Endothelial cell of umbilical vein (primary cell): Measurements from ENCODE around the gene DSG2. TPM values are rescaled to one million over a fixed set of nuclear protein-coding genes. Genes with fewer than 3 reads are reported as not detected.

Experiments
- BruUV-seq: library from RNA; stranded (reverse); fragments of 400-500 nt; replicated peaks from 2 replicates; lab custom pipeline; 2021; lab: Mats Ljungman, UMichigan
- CTCF ChIA-PET: fragments of 300-600, 350-600 bp; sonication (Branson Sonifier 250); formaldehyde crosslinking; loops from one replicate; lab custom pipeline; 2021; ENCODE audit warnings: antibody characterized with exemption, inconsistent platforms; lab: Charles Lee
- POLR2A ChIA-PET: fragments of 300-600, 350-600 bp; sonication (Branson Sonifier 250); formaldehyde crosslinking; loops from one replicate; lab custom pipeline; 2021; ENCODE audit warnings: antibody characterized with exemption, inconsistent platforms; lab: Charles Lee
- DNase-seq: peaks from one replicate; pipeline ENCODE4 v3.0.0-alpha.2; 2011; ENCODE audit warnings: low read depth, low spot score
- FAIRE-seq: peaks from 2 replicates; lab custom pipeline; 2011; peaks lifted over from hg19 to GRCh38; lab: Jason Lieb, UNC
- H2AFZ ChIP-seq: 2 replicates; pipeline ENCODE4 v1.6.0; 2012; ENCODE audit warnings: low read depth, low read length, control low read depth, inconsistent platforms
- H3K27ac ChIP-seq: 2 replicates; pipeline ENCODE4 v1.5.1; 2011; ENCODE audit warnings: low read depth, mild to moderate bottlenecking, control low read depth, low read length, moderate library complexity; ENCODE audit not compliant: insufficient read depth
- H3K27me3 ChIP-seq, 2 experiments: 2 replicates each; pipeline versions ENCODE4 v1.6.0 to v1.6.1; 2011; ENCODE audit warnings: low read length in 2 of 2, mixed read lengths in 1 of 2; ENCODE audit not compliant: control insufficient read depth in 2 of 2, insufficient read depth in 2 of 2
- H3K36me3 ChIP-seq, 2 experiments: 2 replicates in 1 of 2; 3 replicates in 1 of 2; pipeline ENCODE4 v1.5.1; 2011; ENCODE audit warnings: low read length in 2 of 2, mild to moderate bottlenecking in 1 of 2, moderate library complexity in 1 of 2; ENCODE audit not compliant: control insufficient read depth in 2 of 2, insufficient read depth in 2 of 2; ENCODE audit errors: extremely low read depth in 1 of 2
- H3K4me1 ChIP-seq: 3 replicates; pipeline ENCODE4 v1.5.1; 2011; ENCODE audit warnings: mild to moderate bottlenecking, low read length; ENCODE audit not compliant: control insufficient read depth, insufficient read depth; ENCODE audit errors: extremely low read depth
- H3K4me2 ChIP-seq: 2 replicates; pipeline ENCODE4 v1.6.1; 2011; ENCODE audit warnings: low read length, control low read depth, mixed read lengths; ENCODE audit not compliant: insufficient read depth
- H3K4me3 ChIP-seq, 3 experiments: fragments of 200-600 bp in 1 of 3; sonication (generic), shearing (Covaris generic) in 1 of 3; replicated peaks in 1 of 3; 2 replicates each; pipeline ENCODE4 v1.5.1; 2011 to 2016; ENCODE audit warnings: control low read depth in 3 of 3, low read length in 3 of 3, mild to moderate bottlenecking in 2 of 3, inconsistent platforms in 1 of 3, low read depth in 1 of 3, moderate library complexity in 1 of 3; ENCODE audit not compliant: insufficient read depth in 1 of 3
- H3K79me2 ChIP-seq: 2 replicates; pipeline ENCODE4 v1.6.0; 2012; ENCODE audit warnings: low read length, inconsistent platforms; ENCODE audit not compliant: control insufficient read depth, insufficient read depth
- H3K9ac ChIP-seq: replicated peaks from 2 replicates; pipeline ENCODE3; 2011; ENCODE audit warnings: low read length, control low read depth; ENCODE audit not compliant: insufficient read depth; ENCODE audit errors: extremely low read depth
- H3K9me1 ChIP-seq: replicated peaks from 3 replicates; pipeline ENCODE4 v1.6.0; 2011; ENCODE audit warnings: mild to moderate bottlenecking, low read length; ENCODE audit not compliant: control insufficient read depth, insufficient read depth; ENCODE audit errors: extremely low read depth
- H3K9me3 ChIP-seq: replicated peaks from 2 replicates; pipeline ENCODE4 v1.5.1; 2012; ENCODE audit warnings: low read length, inconsistent platforms; ENCODE audit not compliant: control insufficient read depth, insufficient read depth
- H4K20me1 ChIP-seq: replicated peaks from 2 replicates; pipeline ENCODE3; 2011; ENCODE audit warnings: mild to moderate bottlenecking, low read length; ENCODE audit not compliant: control insufficient read depth, insufficient read depth; ENCODE audit errors: extremely low read depth
- FOS ChIP-seq: IDR thresholded peaks from 2 replicates; pipeline ENCODE4 v1.6.1; 2011; ENCODE audit warnings: mild to moderate bottlenecking, low read length, moderate library complexity, borderline replicate concordance; ENCODE audit not compliant: insufficient read depth
- GATA2 ChIP-seq: IDR thresholded peaks from 2 replicates; pipeline ENCODE4 v1.7.0; 2011; ENCODE audit warnings: low read depth, mild to moderate bottlenecking, moderate library complexity, mixed read lengths, low read length; ENCODE audit not compliant: insufficient read length, insufficient read depth
- POLR2A ChIP-seq: IDR thresholded peaks from 2 replicates; pipeline ENCODE4 v1.6.1; 2012; ENCODE audit warnings: low read depth, mild to moderate bottlenecking, control low read depth, low read length
- dilution Hi-C: fragments of 300-500 bp; cut with MboI; formaldehyde crosslinking; loops from one replicate; pipeline ENCODE4 v1.15.0; 2019; ENCODE audit warnings: low sequenced_read_pairs; ENCODE audit not compliant: extremely low pct_ligation_motif_present
- intact Hi-C: fragments of 100-400 bp; cut with micrococcal nuclease; formaldehyde crosslinking; loops from one replicate; pipeline ENCODE4 v1.10.0; 2022
- polyA plus RNA-seq, 4 experiments: library from polyadenylated mRNA; depleted of rRNA in 3 of 4; stranded (reverse) in 3 of 4; unstranded in 1 of 4; fragments of >200 nt; gene quantifications; 2 replicates each; pipeline versions ENCODE4 v1.2.1 to v1.2.3, GENCODE V29; 2011 to 2012; ENCODE audit warnings: missing spikeins in 1 of 4
- total RNA-seq: library from RNA; stranded (reverse); gene quantifications from 2 replicates; pipeline ENCODE4 v1.2.3, GENCODE V29; 2021

Gene DSG2
- total and polyA plus RNA-seq, 2 donors (not counting 3 experiments of a cell fraction or from before 2014, with no cell fraction given), result 0.04 TPM

- BruUV-seq, result no TSS peak
- intact Hi-C loops (no loop called here), dilution Hi-C loops (no loop called here)
- Histone ChIP-seq H3K27me3 (peaks cover 0 to 4% of the 10 kb centered on the region in 2 experiments), H3K79me2 (no peaks in the 10 kb centered on the region), H3K9me3 (no peaks in the 10 kb centered on the region), H3K4me3 (no peak overlapping the region), H3K9me1 (no peaks in the 10 kb centered on the region), H3K4me1 (no peaks in the 10 kb centered on the region), H3K9ac (no peak overlapping the region), H2AFZ (no peak overlapping the region), H4K20me1 (no peaks in the 10 kb centered on the region), H3K4me2 (no peak overlapping the region), H3K36me3 (no peaks in the 10 kb centered on the region), H3K27ac (no peak overlapping the region)
- ChIA-PET CTCF (interaction anchor here (0.7 to 2.8 kb wide), 8 partner anchors 8 to 414 kb away, joined by 3 to 10 read pairs (median 4); no protein-coding TSS in a partner anchor), POLR2A (no interaction called here)
- no peak for TF ChIP-seq GATA2
- no peak for TF ChIP-seq POLR2A
- no peak for FAIRE-seq
- no peak for DNase-seq
These were observed 65.8 kb downstream of the DSG2 start for GRCh38 chr18:31563778-31564177.

GRCh38 chr18:31565345-31565744 is 67.4 kb downstream of the DSG2 start:
- dilution Hi-C loops (no loop called here), intact Hi-C loops (no loop called here)
- CTCF ChIA-PET, result interaction anchor here (0.6 to 2.8 kb wide), 5 partner anchors 9 to 160 kb away, joined by 3 to 10 read pairs (median 4); no protein-coding TSS in a partner anchor
- H3K27ac ChIP-seq, result no peak overlapping the region
- H3K79me2 ChIP-seq, result no peaks in the 10 kb centered on the region
- no TSS peak for BruUV-seq
- no peak overlapping the region for H3K9ac ChIP-seq
- H2AFZ ChIP-seq, result no peak overlapping the region
- H3K9me1 ChIP-seq, result no peaks in the 10 kb centered on the region
- TF ChIP-seq GATA2, result no peak
- no peak for TF ChIP-seq FOS
- no peaks in the 10 kb centered on the region for H3K4me1 ChIP-seq
- DNase-seq (no peak), FAIRE-seq (no peak)
- no peak overlapping the region for H3K4me2 ChIP-seq
- peaks cover 0 to 4% of the 10 kb centered on the region in 2 experiments for H3K27me3 ChIP-seq
- no peaks in the 10 kb centered on the region for H3K36me3 ChIP-seq
- no peak overlapping the region for H3K4me3 ChIP-seq
- H3K9me3 ChIP-seq, result no peaks in the 10 kb centered on the region
- POLR2A ChIA-PET, result no interaction called here
- no peaks in the 10 kb centered on the region for H4K20me1 ChIP-seq
